Activated CD4-positive, alpha-beta T cell treated with anti-CD3 and anti-CD28 coated beads for 36 hours (primary cell): Measurements from ENCODE around the gene BTBD17. TPM values are rescaled to one million over a fixed set of nuclear protein-coding genes. Genes with fewer than 3 reads are reported as not detected.

Source experiments
- ATAC-seq: fragments of 200-7000 bp; cut with Tn5 transposase; one replicate; pipeline ENCODE4 v1.10.0; 2021; ENCODE audit warnings: mild to moderate bottlenecking, moderate library complexity
- CTCF ChIA-PET: fragments of 350-600 bp; sonication (Branson Sonifier 250); formaldehyde crosslinking; loops from one replicate; lab custom pipeline; 2021; ENCODE audit warnings: antibody characterized with exemption; lab: Charles Lee
- POLR2A ChIA-PET: fragments of 350-600 bp; sonication (Branson Sonifier 250); formaldehyde crosslinking; loops from one replicate; lab custom pipeline; 2021; ENCODE audit warnings: antibody characterized with exemption, inconsistent platforms; lab: Charles Lee
- DNase-seq: peaks from one replicate; pipeline ENCODE4 v3.0.0-alpha.2; 2020
- H3K27ac Mint-ChIP-seq: one replicate; pipeline ENCODE4 v1.8.0; 2021; ENCODE audit warnings: mixed read lengths
- H3K27me3 Mint-ChIP-seq: one replicate; pipeline ENCODE4 v1.8.0; 2021; ENCODE audit warnings: mixed read lengths
- H3K36me3 Mint-ChIP-seq: one replicate; pipeline ENCODE4 v1.8.0; 2021; ENCODE audit warnings: low read depth, mixed read lengths
- H3K4me1 Mint-ChIP-seq: one replicate; pipeline ENCODE4 v1.8.0; 2021; ENCODE audit warnings: mixed read lengths
- H3K4me3 Mint-ChIP-seq: one replicate; pipeline ENCODE4 v1.8.0; 2021; ENCODE audit warnings: mild to moderate bottlenecking, moderate library complexity, mixed read lengths
- H3K9me3 Mint-ChIP-seq: one replicate; pipeline ENCODE4 v1.8.0; 2021; ENCODE audit warnings: low read depth, mixed read lengths
- intact Hi-C, 2 experiments: fragments of 100-400 bp; cut with DNase I in 1 of 2; cut with micrococcal nuclease in 1 of 2; formaldehyde crosslinking; loops; one replicate each; pipeline versions ENCODE4 v1.14.2 to v1.15.1; 2022 to 2024; cut with DNase I, micrococcal nuclease
- total RNA-seq, 2 experiments: library from RNA; stranded (reverse); gene quantifications; one replicate each; pipeline ENCODE4 v1.2.3, GENCODE V29; 2021

BTBD17 gene
- total RNA-seq, 2 experiments from 2014 or later = not detected

GRCh38 chr17:74316220-74316619 is 45.4 kb downstream of the BTBD17 start:
- peaks cover 3% of the 10 kb centered on the region for H3K9me3 Mint-ChIP-seq
- no peaks in the 10 kb centered on the region for H3K27me3 Mint-ChIP-seq
- no peaks in the 10 kb centered on the region for H3K36me3 Mint-ChIP-seq
- no peak for DNase-seq
- POLR2A ChIA-PET = interaction anchor here (0.5 kb wide), 1 partner anchor 110 kb away, joined by 3 read pairs; no protein-coding TSS in a partner anchor
- intact Hi-C loops = no loop called here
- H3K4me1 Mint-ChIP-seq = no peaks in the 10 kb centered on the region
- no peak for ATAC-seq
- H3K4me3 Mint-ChIP-seq = no peak overlapping the region
- H3K27ac Mint-ChIP-seq = no peak overlapping the region
- CTCF ChIA-PET = no interaction called here

GRCh38 chr17:74314877-74315276 is 46.8 kb downstream of the BTBD17 start:
- H3K27me3 Mint-ChIP-seq = no peaks in the 10 kb centered on the region
- no peaks in the 10 kb centered on the region for H3K36me3 Mint-ChIP-seq
- H3K9me3 Mint-ChIP-seq = peaks cover 3% of the 10 kb centered on the region
- H3K4me3 Mint-ChIP-seq = no peak overlapping the region
- ChIA-PET CTCF (interaction anchor here (0.9 kb wide), 1 partner anchor 14 kb away, joined by 3 read pairs; no protein-coding TSS in a partner anchor), POLR2A (no interaction called here)
- H3K4me1 Mint-ChIP-seq = no peaks in the 10 kb centered on the region
- intact Hi-C loops = no loop called here
- ATAC-seq (no peak), DNase-seq (no peak)
- no peak overlapping the region for H3K27ac Mint-ChIP-seq

GRCh38 chr17:74309902-74310301 is 51.8 kb downstream of the BTBD17 start:
- ATAC-seq = no peak
- ChIA-PET POLR2A (no interaction called here), CTCF (interaction anchor here (2.9 kb wide), 1 partner anchor 11 kb away, joined by 7 read pairs; no protein-coding TSS in a partner anchor)
- no peaks in the 10 kb centered on the region for H3K36me3 Mint-ChIP-seq
- intact Hi-C loops = loop anchor here in 1 of 2 experiments (10.0 kb wide), 1 partner anchor 145 kb away; no protein-coding TSS in a partner anchor
- DNase-seq = no peak
- no peak overlapping the region for H3K27ac Mint-ChIP-seq
- H3K4me1 Mint-ChIP-seq = peaks cover 7% of the 10 kb centered on the region
- H3K27me3 Mint-ChIP-seq = no peaks in the 10 kb centered on the region
- H3K4me3 Mint-ChIP-seq = no peak overlapping the region
- H3K9me3 Mint-ChIP-seq = peaks cover 3% of the 10 kb centered on the region

GRCh38 chr17:74307984-74308773 is 53.5 kb downstream of the BTBD17 start:
- DNase-seq (no peak), ATAC-seq (no peak)
- no peak overlapping the region for H3K4me3 Mint-ChIP-seq
- intact Hi-C loops = loop anchor here in 1 of 2 experiments (10.0 kb wide), 1 partner anchor 147 kb away; no protein-coding TSS in a partner anchor
- H3K4me1 Mint-ChIP-seq = peaks cover 7% of the 10 kb centered on the region
- CTCF ChIA-PET = interaction anchor here (2.9 kb wide), 1 partner anchor 10 kb away, joined by 7 read pairs; no protein-coding TSS in a partner anchor
- no peaks in the 10 kb centered on the region for H3K36me3 Mint-ChIP-seq
- H3K27me3 Mint-ChIP-seq = no peaks in the 10 kb centered on the region
- no peak overlapping the region for H3K27ac Mint-ChIP-seq
- POLR2A ChIA-PET = no interaction called here
- peaks cover 3% of the 10 kb centered on the region for H3K9me3 Mint-ChIP-seq

Other genes starting within 250 kb of the BTBD17 start
- 1,000 to 10,000 TPM; 1,648 to 1,818 TPM for gene RPL38, start 158.2 kb downstream of the BTBD17 start, total RNA-seq
- 1 to 10 TPM; 2.7 to 3.4 TPM for gene TTYH2, start 148.3 kb downstream of the BTBD17 start, total RNA-seq
- gene DNAI2, start 87.6 kb downstream of the BTBD17 start, total RNA-seq = under 1 TPM; 0.14 to 0.49 TPM
- gene KIF19, start 35.6 kb downstream of the BTBD17 start, total RNA-seq = under 1 TPM in 1 of 2 experiments, not detected in 1; 0.11 TPM
- not detected for gene GPR142, start 5.6 kb upstream of the BTBD17 start, total RNA-seq
- 1 to 10 TPM in 1 of 2 experiments, under 1 TPM in 1; 0.97 to 1.3 TPM for gene GPRC5C, start 70.2 kb upstream of the BTBD17 start, total RNA-seq
- gene CD300A, start 104.8 kb upstream of the BTBD17 start, total RNA-seq = 1 to 10 TPM; 4.9 to 5.8 TPM
- gene CD300LB, start 169.6 kb upstream of the BTBD17 start, total RNA-seq = not detected
- gene CD300C, start 184.2 kb upstream of the BTBD17 start, total RNA-seq = not detected
- gene CD300H, start 205.6 kb upstream of the BTBD17 start, total RNA-seq = not detected
- under 1 TPM in 1 of 2 experiments, not detected in 1; 0.18 TPM for gene CD300LD, start 230.4 kb upstream of the BTBD17 start, total RNA-seq